ACHN (cell line): ENCODE results near the gene LYPD4.

Experiments
- DNase-seq: peaks from one replicate; pipeline ENCODE4 v3.0.0-alpha.2; 2015
- in situ Hi-C: cut with HindIII; loops from 2 replicates; pipeline ENCODE4 v1.10.0; 2017; ENCODE audit warnings: low sequenced_read_pairs, low pct_ligation_motif_present, low pct_unique_long_range_greater_than_20kb

Gene LYPD4

GRCh38 chr19:41844601-41845000 is at the start of gene LYPD4:
Gene LYPD4 (minus strand): TSS chr19:41844683. CDS start chr19:41839285, 5,398 bp downstream.
- no peak for DNase-seq
- in situ Hi-C loops = no loop called here

- in situ Hi-C loops = no loop called here
- DNase-seq = no peak
Measured at GRCh38 chr19:41893899-41894298, 49.4 kb upstream of the LYPD4 start.

GRCh38 chr19:41892173-41892902 is 47.9 kb upstream of the LYPD4 start:
- in situ Hi-C loops = no loop called here

GRCh38 chr19:41890936-41891335 is 46.5 kb upstream of the LYPD4 start:
- in situ Hi-C loops = no loop called here
- no peak for DNase-seq

More at GRCh38 chr19:41892173-41892902, 47.9 kb upstream of the LYPD4 start:
- no peak for DNase-seq

GRCh38 chr19:41889896-41890295 is 45.4 kb upstream of the LYPD4 start:
- DNase-seq = no peak
- in situ Hi-C loops = no loop called here

- no peak for DNase-seq
- in situ Hi-C loops = no loop called here
Measured at GRCh38 chr19:41888926-41889325, 44.4 kb upstream of the LYPD4 start.

GRCh38 chr19:41887711-41888382 is 43.4 kb upstream of the LYPD4 start:
- no peak for DNase-seq
- in situ Hi-C loops = no loop called here

GRCh38 chr19:41886761-41887710 is 42.6 kb upstream of the LYPD4 start:
- in situ Hi-C loops = no loop called here
- DNase-seq = no peak

GRCh38 chr19:41883821-41884733 is 39.6 kb upstream of the LYPD4 start:
- in situ Hi-C loops = no loop called here
- peak; percentile 94 for DNase-seq

GRCh38 chr19:41883463-41883820 is 39.0 kb upstream of the LYPD4 start:
- no peak for DNase-seq
- in situ Hi-C loops = no loop called here

- peak; percentile 43 for DNase-seq
- in situ Hi-C loops = no loop called here
Measured at GRCh38 chr19:41882568-41883462, 38.3 kb upstream of the LYPD4 start, which contains the start of gene ARHGEF1. Gene ARHGEF1 (plus strand): TSS chr19:41883184. CDS start chr19:41888083, 4,899 bp downstream.

- in situ Hi-C loops = no loop called here
- no peak for DNase-seq
Measured at GRCh38 chr19:41880329-41880708, 35.8 kb upstream of the LYPD4 start.

- DNase-seq = no peak
- in situ Hi-C loops = no loop called here
Measured at GRCh38 chr19:41879670-41880328, 35.3 kb upstream of the LYPD4 start.

GRCh38 chr19:41879080-41879479 is 34.6 kb upstream of the LYPD4 start:
- no peak for DNase-seq
- in situ Hi-C loops = no loop called here

- in situ Hi-C loops = no loop called here
Measured at GRCh38 chr19:41877916-41878905, 33.7 kb upstream of the LYPD4 start.

More at GRCh38 chr19:41877916-41878905, 33.7 kb upstream of the LYPD4 start:
- DNase-seq = no peak
